AG04450 (cell line): Measurements from ENCODE around the gene DNM3. TPM values are rescaled to one million over a fixed set of nuclear protein-coding genes. Genes with fewer than 3 reads are reported as not detected.

Experiments
- CTCF ChIA-PET: fragments of 300-600, 350-600 bp; formaldehyde crosslinking; extraction: SDS; loops from one replicate; lab custom pipeline; 2022; ENCODE audit warnings: antibody characterized with exemption, inconsistent platforms; lab: Charles Lee
- POLR2A ChIA-PET: fragments of 350-600 bp; formaldehyde crosslinking; extraction: SDS; loops from one replicate; lab custom pipeline; 2021; ENCODE audit warnings: antibody characterized with exemption, inconsistent platforms; lab: Yijun Ruan, JAX
- DNase-seq: peaks from one replicate; pipeline ENCODE4 v3.0.0-alpha.2; 2011; ENCODE audit warnings: low read depth, low spot score
- H3K27ac ChIP-seq: one replicate; pipeline ENCODE4 v1.5.1; 2012; ENCODE audit warnings: low read depth, low read length, control low read depth
- H3K27me3 ChIP-seq: one replicate; pipeline ENCODE4 v1.6.0; 2012; ENCODE audit warnings: low read length; ENCODE audit not compliant: control insufficient read depth, insufficient read depth
- H3K4me3 ChIP-seq: 2 replicates; pipeline ENCODE4 v1.5.1; 2011; ENCODE audit warnings: mild to moderate bottlenecking, low read depth, low read length, control low read depth
- H3K9me3 ChIP-seq: 2 replicates; pipeline ENCODE4 v1.5.1; 2012; ENCODE audit warnings: low read length; ENCODE audit not compliant: control insufficient read depth, insufficient read depth
- CTCF ChIP-seq: IDR thresholded peaks from 2 replicates; pipeline ENCODE4 v1.5.1; 2011; ENCODE audit warnings: low read depth, low read length, control low read depth, inconsistent platforms
- polyA plus RNA-seq: library from polyadenylated mRNA; depleted of rRNA; stranded (reverse); fragments of >200 nt; gene quantifications from 2 replicates; pipeline ENCODE4 v1.2.3, GENCODE V29; 2011

Gene DNM3
- polyA plus RNA-seq, 1 experiment, result 0.37 TPM

GRCh38 chr1:172148707-172149106 is 307.4 kb downstream of the DNM3 start:
- ChIA-PET POLR2A (no interaction called here), CTCF (interaction anchor here (3.6 to 4.1 kb wide), 2 partner anchors 146 to 250 kb away, joined by 16 to 17 read pairs; no protein-coding TSS in a partner anchor)
- H3K4me3 ChIP-seq, result no peak overlapping the region
- no peak for TF ChIP-seq CTCF
- no peaks in the 10 kb centered on the region for H3K9me3 ChIP-seq
- no peaks in the 10 kb centered on the region for H3K27me3 ChIP-seq
- no peak overlapping the region for H3K27ac ChIP-seq
- no peak for DNase-seq

GRCh38 chr1:172149346-172149745 is 308.0 kb downstream of the DNM3 start:
- no peak for DNase-seq
- ChIA-PET POLR2A (no interaction called here), CTCF (interaction anchor here (3.6 to 4.1 kb wide), 2 partner anchors 147 to 249 kb away, joined by 16 to 17 read pairs; no protein-coding TSS in a partner anchor)
- no peak overlapping the region for H3K4me3 ChIP-seq
- H3K27me3 ChIP-seq, result no peaks in the 10 kb centered on the region
- TF ChIP-seq CTCF, result no peak
- no peak overlapping the region for H3K27ac ChIP-seq
- H3K9me3 ChIP-seq, result no peaks in the 10 kb centered on the region

GRCh38 chr1:172154551-172154950 is 313.3 kb downstream of the DNM3 start:
- DNase-seq, result no peak
- ChIA-PET POLR2A (interaction anchor here (0.7 kb wide), 1 partner anchor 10 kb away, joined by 3 read pairs; no protein-coding TSS in a partner anchor), CTCF (interaction anchor here (1.0 to 1.8 kb wide), 2 partner anchors 152 to 246 kb away, joined by 3 to 4 read pairs; no protein-coding TSS in a partner anchor)
- Histone ChIP-seq H3K27me3 (no peaks in the 10 kb centered on the region), H3K4me3 (peak overlapping the region; percentile 1; the same call in 1 of the 2 replicates), H3K9me3 (no peaks in the 10 kb centered on the region), H3K27ac (no peak overlapping the region)
- no peak for TF ChIP-seq CTCF

GRCh38 chr1:172155766-172156165 is 314.5 kb downstream of the DNM3 start:
- no peak overlapping the region for H3K27ac ChIP-seq

GRCh38 chr1:172162236-172162635 is 320.9 kb downstream of the DNM3 start:
- POLR2A ChIA-PET, result no interaction called here
- Histone ChIP-seq H3K4me3 (no peak overlapping the region), H3K27ac (no peak overlapping the region), H3K9me3 (no peaks in the 10 kb centered on the region), H3K27me3 (no peaks in the 10 kb centered on the region)
- CTCF ChIA-PET, result no interaction called here
- no peak for DNase-seq
- no peak for TF ChIP-seq CTCF

More at GRCh38 chr1:172155766-172156165, 314.5 kb downstream of the DNM3 start:
- POLR2A ChIA-PET, result no interaction called here
- DNase-seq, result no peak
- CTCF ChIA-PET, result interaction anchor here (0.6 to 1.8 kb wide), 4 partner anchors 11 to 245 kb away, joined by 3 to 6 read pairs (median 4); no protein-coding TSS in a partner anchor
- Histone ChIP-seq H3K9me3 (no peaks in the 10 kb centered on the region), H3K4me3 (no peak overlapping the region), H3K27me3 (no peaks in the 10 kb centered on the region)
- no peak for TF ChIP-seq CTCF
